CD8-positive, alpha-beta memory T cell (primary cell): ENCODE data around the gene SEBOX. TPM values are rescaled to one million over a fixed set of nuclear protein-coding genes. Genes with fewer than 3 reads are reported as not detected.

Experiments
- CTCF ChIA-PET: fragments of 350-600 bp; sonication (Branson Sonifier 250); formaldehyde crosslinking; loops from one replicate; lab custom pipeline; 2021; ENCODE audit warnings: antibody characterized with exemption; lab: Charles Lee
- POLR2A ChIA-PET: fragments of 350-600 bp; sonication (Branson Sonifier 250); formaldehyde crosslinking; loops from one replicate; lab custom pipeline; 2021; ENCODE audit warnings: antibody characterized with exemption; lab: Charles Lee
- DNase-seq, 5 donors: peaks; one replicate each; pipeline versions ENCODE4 v3.0.0 to v3.0.0-alpha.2; 2020 to 2022; ENCODE audit warnings: mixed read lengths in 1 of 5
- H3K27ac ChIP-seq: one replicate; pipeline ENCODE4 v1.7.0; 2013; ENCODE audit warnings: low read depth, mild to moderate bottlenecking, low read length, moderate library complexity
- H3K27me3 ChIP-seq: 2 replicates; pipeline ENCODE4 v1.7.0; 2013; ENCODE audit warnings: low read length, mild to moderate bottlenecking; ENCODE audit not compliant: insufficient read depth, poor library complexity, severe bottlenecking
- H3K36me3 ChIP-seq: 2 replicates; pipeline ENCODE4 v1.7.0; 2013; ENCODE audit warnings: mild to moderate bottlenecking, low read length, moderate library complexity; ENCODE audit not compliant: insufficient read depth
- H3K4me1 ChIP-seq: 2 replicates; pipeline ENCODE4 v1.7.0; 2013; ENCODE audit warnings: mild to moderate bottlenecking, low read length, moderate library complexity; ENCODE audit not compliant: insufficient read depth
- H3K4me3 ChIP-seq: 2 replicates; pipeline ENCODE4 v1.7.0; 2013; ENCODE audit warnings: mild to moderate bottlenecking, low read length
- H3K9me3 ChIP-seq: 2 replicates; pipeline ENCODE4 v1.7.0; 2013; ENCODE audit warnings: mild to moderate bottlenecking, low read length
- H3K27ac Mint-ChIP-seq, 8 donors: one replicate each; pipeline ENCODE4 v1.8.0; 2020 to 2021; ENCODE audit warnings: mixed read lengths in 8 of 8, mild to moderate bottlenecking in 6 of 8, inconsistent platforms in 3 of 8, moderate library complexity in 3 of 8
- H3K27me3 Mint-ChIP-seq, 2 donors: one replicate each; pipeline ENCODE4 v1.8.0; 2020 to 2021; ENCODE audit warnings: mixed read lengths in 2 of 2, mild to moderate bottlenecking in 1 of 2, moderate library complexity in 1 of 2
- H3K36me3 Mint-ChIP-seq, 3 donors: one replicate each; pipeline ENCODE4 v1.8.0; 2020 to 2021; ENCODE audit warnings: mixed read lengths in 3 of 3, inconsistent platforms in 1 of 3, mild to moderate bottlenecking in 1 of 3
- H3K4me1 Mint-ChIP-seq, 3 donors: one replicate each; pipeline ENCODE4 v1.8.0; 2020 to 2021; ENCODE audit warnings: mixed read lengths in 3 of 3, inconsistent platforms in 1 of 3, mild to moderate bottlenecking in 1 of 3
- H3K4me3 Mint-ChIP-seq, 7 donors: one replicate each; pipeline ENCODE4 v1.8.0; 2020 to 2021; ENCODE audit warnings: mixed read lengths in 7 of 7, mild to moderate bottlenecking in 6 of 7, moderate library complexity in 4 of 7, inconsistent platforms in 2 of 7
- H3K9me3 Mint-ChIP-seq, 5 donors: one replicate each; pipeline ENCODE4 v1.8.0; 2020 to 2022; ENCODE audit warnings: mixed read lengths in 5 of 5, mild to moderate bottlenecking in 3 of 5, moderate library complexity in 2 of 5, inconsistent platforms in 1 of 5
- polyA plus RNA-seq: library from polyadenylated mRNA; unstranded; fragments of 300-500 nt; fragmentation: Illumina TruSeq; gene quantifications from one replicate; pipeline ENCODE4 v1.2.3, GENCODE V29; 2021
- total RNA-seq, 2 experiments: library from RNA; stranded (reverse); gene quantifications; one replicate each; pipeline ENCODE4 v1.2.3, GENCODE V29; 2021

Gene SEBOX
- total and polyA plus RNA-seq, 3 experiments from 2014 or later: not detected

DNA sequence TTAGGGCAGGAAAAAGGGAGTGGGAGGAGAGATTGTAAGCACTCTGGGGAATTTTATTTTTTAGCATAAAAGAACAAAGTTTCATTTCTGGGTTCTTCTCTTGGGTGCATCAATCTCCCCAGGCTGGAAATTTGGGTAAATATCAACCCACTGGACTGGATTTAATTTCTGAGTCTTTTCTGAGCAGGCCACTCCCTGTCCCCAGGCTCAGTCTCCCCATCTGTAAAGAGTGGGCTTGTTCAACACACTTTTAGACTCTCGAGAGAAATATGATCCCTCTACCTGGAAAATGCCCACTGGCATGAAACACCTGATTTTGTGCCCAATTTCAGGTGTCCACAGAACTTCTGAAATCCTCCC, 5.7 kb upstream of the SEBOX start:
- no peaks in the 10 kb centered on the region for H3K9me3 ChIP-seq
- H3K27me3 ChIP-seq: no peaks in the 10 kb centered on the region
- peak overlapping the region; percentile 65 to 99 (median 96) for H3K27ac Mint-ChIP-seq
- H3K4me3 Mint-ChIP-seq: peak overlapping the region; percentile 88 to 97 (median 93)
- CTCF ChIA-PET: interaction anchor here (1.2 to 1.4 kb wide), 3 partner anchors 13 to 46 kb away, joined by 3 to 6 read pairs (median 5); partner anchors contain the start of gene POLDIP2
- peaks cover 22% of the 10 kb centered on the region for H3K4me1 ChIP-seq
- no peaks in the 10 kb centered on the region for H3K36me3 ChIP-seq
- no peak overlapping the region for H3K27ac ChIP-seq
- no peaks in the 10 kb centered on the region for H3K27me3 Mint-ChIP-seq
- H3K4me3 ChIP-seq: peak overlapping the region; percentile 55
- POLR2A ChIA-PET: interaction anchor here (2.2 to 2.4 kb wide), 3 partner anchors 13 to 35 kb away, joined by 8 to 9 read pairs (median 9); partner anchors contain the start of genes IFT20, POLDIP2 and TNFAIP1
- peaks cover 0 to 5% (median 0%) of the 10 kb centered on the region in 3 donors for H3K36me3 Mint-ChIP-seq
- DNase-seq: no peak
- H3K4me1 Mint-ChIP-seq: peaks cover 11 to 25% (median 23%) of the 10 kb centered on the region in 3 donors
- no peaks in the 10 kb centered on the region for H3K9me3 Mint-ChIP-seq

- Histone ChIP-seq H3K36me3 (no peaks in the 10 kb centered on the region), H3K4me3 (peak within 1 kb of the TSS; percentile 55), H3K4me1 (peaks cover 22% of the 10 kb centered on the region), H3K27me3 (no peaks in the 10 kb centered on the region), H3K9me3 (no peaks in the 10 kb centered on the region), H3K27ac (no peak within 1 kb of the TSS)
- Mint-ChIP-seq H3K36me3 (peaks cover 0 to 9% (median 0%) of the 10 kb centered on the region in 3 donors), H3K4me1 (peaks cover 11 to 25% (median 23%) of the 10 kb centered on the region in 3 donors), H3K4me3 (peak within 1 kb of the TSS; percentile 88 to 97 (median 93)), H3K9me3 (no peaks in the 10 kb centered on the region), H3K27ac (peak within 1 kb of the TSS; percentile 65 to 99 (median 96)), H3K27me3 (no peaks in the 10 kb centered on the region)
- POLR2A ChIA-PET: interaction anchor here (2.2 to 2.4 kb wide), 3 partner anchors 12 to 35 kb away, joined by 8 to 9 read pairs (median 9); partner anchors contain the start of genes IFT20, POLDIP2 and TNFAIP1
- no peak for DNase-seq
- CTCF ChIA-PET: interaction anchor here (1.2 to 1.4 kb wide), 3 partner anchors 13 to 46 kb away, joined by 3 to 6 read pairs (median 5); partner anchors contain the start of gene POLDIP2
Measured at GRCh38 chr17:28370035-28370743, 5.2 kb upstream of the SEBOX start, which contains the start of gene VTN. TSS of gene VTN (minus strand) at chr17:28370307. CDS start at chr17:28370203, 104 bp downstream.

DNA sequence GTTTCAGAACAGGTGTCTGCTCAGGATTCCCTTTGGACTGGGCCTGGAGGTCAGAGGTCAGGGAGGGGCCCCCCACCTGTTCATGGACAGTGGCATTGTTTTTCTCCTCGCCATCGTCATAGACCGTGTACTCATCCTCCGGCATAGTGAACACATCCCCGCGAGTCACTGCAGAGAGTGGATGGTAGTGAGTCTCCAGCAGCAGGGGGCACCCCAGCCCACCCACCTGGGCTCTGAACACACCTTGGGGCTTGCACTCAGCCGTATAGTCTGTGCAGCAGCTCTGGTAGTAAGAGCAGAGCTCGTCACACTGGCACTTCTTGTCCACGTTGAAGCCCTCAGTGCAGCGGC, 4.7 kb upstream of the SEBOX start:
- Mint-ChIP-seq H3K27me3 (no peaks in the 10 kb centered on the region), H3K36me3 (peaks cover 0 to 6% (median 0%) of the 10 kb centered on the region in 3 donors), H3K4me1 (peaks cover 8 to 22% (median 18%) of the 10 kb centered on the region in 3 donors), H3K4me3 (peak overlapping the region in 3 of 7 donors; percentile 91 to 97 (median 93)), H3K9me3 (no peaks in the 10 kb centered on the region), H3K27ac (peak overlapping the region in 4 of 8 donors; percentile 3 to 99 (median 47))
- CTCF ChIA-PET: interaction anchor here (1.2 to 1.3 kb wide), 2 partner anchors 12 to 47 kb away, joined by 3 to 5 read pairs; partner anchors contain the start of gene POLDIP2
- peaks cover 22% of the 10 kb centered on the region for H3K4me1 ChIP-seq
- no peaks in the 10 kb centered on the region for H3K27me3 ChIP-seq
- no peak overlapping the region for H3K4me3 ChIP-seq
- no peaks in the 10 kb centered on the region for H3K9me3 ChIP-seq
- POLR2A ChIA-PET: interaction anchor here (2.2 kb wide), 1 partner anchor 12 kb away, joined by 8 read pairs; the partner anchor contains the start of gene POLDIP2
- H3K27ac ChIP-seq: no peak overlapping the region
- no peak for DNase-seq
- H3K36me3 ChIP-seq: no peaks in the 10 kb centered on the region

- H3K4me1 Mint-ChIP-seq: peaks cover 8 to 22% (median 18%) of the 10 kb centered on the region in 3 donors
- peak overlapping the region in 4 of 8 donors; percentile 28 to 82 (median 62) for H3K27ac Mint-ChIP-seq
- peaks cover 0 to 10% (median 0%) of the 10 kb centered on the region in 3 donors for H3K36me3 Mint-ChIP-seq
- Histone ChIP-seq H3K27me3 (no peaks in the 10 kb centered on the region), H3K36me3 (no peaks in the 10 kb centered on the region), H3K9me3 (no peaks in the 10 kb centered on the region), H3K4me3 (no peak overlapping the region), H3K4me1 (peaks cover 22% of the 10 kb centered on the region), H3K27ac (no peak overlapping the region)
- POLR2A ChIA-PET: interaction anchor here (3.1 kb wide), 1 partner anchor 12 kb away, joined by 10 read pairs; the partner anchor contains the start of gene POLDIP2
- H3K4me3 Mint-ChIP-seq: peak overlapping the region in 1 of 7 donors; percentile 23
- no peaks in the 10 kb centered on the region for H3K9me3 Mint-ChIP-seq
- no peaks in the 10 kb centered on the region for H3K27me3 Mint-ChIP-seq
- CTCF ChIA-PET: interaction anchor here (1.0 kb wide), 1 partner anchor 47 kb away, joined by 3 read pairs; no protein-coding TSS in a partner anchor
- no peak for DNase-seq
Measured at GRCh38 chr17:28368915-28369683, 4.1 kb upstream of the SEBOX start.

DNA sequence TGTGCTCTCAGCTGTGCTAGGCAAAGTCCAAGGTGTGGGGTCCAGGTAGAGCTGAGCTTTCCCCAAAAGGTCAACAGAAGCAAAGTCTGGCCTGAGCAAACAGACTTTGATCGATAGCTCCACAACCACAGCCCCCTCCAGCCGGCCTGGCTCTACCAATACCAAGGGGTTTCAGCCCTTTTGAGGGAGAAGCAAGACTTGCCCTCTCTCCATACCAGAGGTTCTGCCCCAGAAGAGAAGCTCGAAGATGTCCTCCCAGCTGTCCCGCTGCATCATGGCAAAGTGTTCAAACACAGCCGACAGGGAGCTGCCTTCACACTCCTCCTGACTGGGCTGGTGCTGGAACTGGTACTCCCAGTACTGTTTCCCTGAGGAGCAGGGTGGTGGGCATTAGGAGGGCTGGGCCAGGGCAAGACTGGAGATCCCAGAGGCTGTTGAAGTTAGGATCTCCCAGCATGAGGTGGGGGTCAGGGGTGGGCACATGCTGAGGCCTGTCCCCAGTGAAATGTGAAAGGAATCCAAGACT, 3.4 kb upstream of the SEBOX start:
- H3K4me3 Mint-ChIP-seq: no peak overlapping the region
- H3K4me1 ChIP-seq: peaks cover 18% of the 10 kb centered on the region
- peaks cover 0 to 17% (median 0%) of the 10 kb centered on the region in 3 donors for H3K36me3 Mint-ChIP-seq
- no peaks in the 10 kb centered on the region for H3K9me3 Mint-ChIP-seq
- H3K27ac Mint-ChIP-seq: peak overlapping the region in 4 of 8 donors; percentile 61 to 82 (median 71)
- H3K27ac ChIP-seq: no peak overlapping the region
- no peak for DNase-seq
- no peak overlapping the region for H3K4me3 ChIP-seq
- H3K27me3 Mint-ChIP-seq: no peaks in the 10 kb centered on the region
- no peaks in the 10 kb centered on the region for H3K36me3 ChIP-seq
- CTCF ChIA-PET: interaction anchor here (1.0 kb wide), 1 partner anchor 48 kb away, joined by 3 read pairs; no protein-coding TSS in a partner anchor
- no peaks in the 10 kb centered on the region for H3K9me3 ChIP-seq
- POLR2A ChIA-PET: interaction anchor here (3.1 kb wide), 1 partner anchor 11 kb away, joined by 10 read pairs; the partner anchor contains the start of gene POLDIP2
- no peaks in the 10 kb centered on the region for H3K27me3 ChIP-seq
- H3K4me1 Mint-ChIP-seq: peaks cover 8 to 18% (median 14%) of the 10 kb centered on the region in 3 donors

DNA sequence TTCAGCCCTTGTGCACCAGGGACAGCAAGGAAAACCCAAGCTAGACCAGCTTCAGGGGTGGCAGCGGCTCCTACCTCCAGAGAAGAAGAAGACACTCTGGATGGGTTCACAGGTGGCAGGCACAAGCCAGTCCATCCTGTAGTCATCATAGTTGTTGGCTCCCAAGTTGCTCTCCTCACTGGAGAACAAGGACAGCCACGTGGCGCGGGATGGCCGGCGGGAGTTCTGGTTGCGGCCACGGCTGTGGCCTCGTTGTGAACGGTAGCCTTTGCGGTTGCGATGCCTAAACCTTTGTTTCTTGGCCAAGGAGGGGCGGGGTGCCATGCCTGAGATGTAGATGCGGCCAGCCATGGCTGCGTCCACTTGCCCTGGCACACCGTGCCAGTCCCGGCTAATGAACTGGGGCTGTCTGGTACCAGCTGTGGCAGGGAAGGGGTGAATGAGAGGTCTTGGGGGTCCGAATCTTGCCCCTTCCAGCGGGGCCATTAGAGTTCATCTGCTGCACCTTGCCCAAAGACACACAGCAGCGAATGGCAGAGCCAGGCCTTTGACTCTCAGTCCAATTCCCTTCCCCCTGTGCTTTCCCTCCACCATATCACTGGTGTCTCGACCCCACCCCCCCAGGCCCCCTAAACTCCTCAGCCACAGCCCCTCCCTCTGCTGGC, 2.8 kb upstream of the SEBOX start:
- Mint-ChIP-seq H3K4me1 (peaks cover 6 to 12% (median 9%) of the 10 kb centered on the region in 3 donors), H3K9me3 (no peaks in the 10 kb centered on the region), H3K27ac (peak overlapping the region in 2 of 8 donors; percentile 72 to 77), H3K27me3 (no peaks in the 10 kb centered on the region), H3K36me3 (peaks cover 0 to 23% (median 0%) of the 10 kb centered on the region in 3 donors), H3K4me3 (no peak overlapping the region)
- DNase-seq: no peak
- H3K27me3 ChIP-seq: no peaks in the 10 kb centered on the region
- H3K36me3 ChIP-seq: no peaks in the 10 kb centered on the region
- H3K27ac ChIP-seq: no peak overlapping the region
- H3K4me3 ChIP-seq: no peak overlapping the region
- ChIA-PET CTCF (interaction anchor here (1.0 kb wide), 2 partner anchors 36 to 49 kb away, joined by 3 read pairs; no protein-coding TSS in a partner anchor), POLR2A (interaction anchor here (3.1 kb wide), 1 partner anchor 10 kb away, joined by 10 read pairs; the partner anchor contains the start of gene POLDIP2)
- peaks cover 12% of the 10 kb centered on the region for H3K4me1 ChIP-seq
- no peaks in the 10 kb centered on the region for H3K9me3 ChIP-seq

DNA sequence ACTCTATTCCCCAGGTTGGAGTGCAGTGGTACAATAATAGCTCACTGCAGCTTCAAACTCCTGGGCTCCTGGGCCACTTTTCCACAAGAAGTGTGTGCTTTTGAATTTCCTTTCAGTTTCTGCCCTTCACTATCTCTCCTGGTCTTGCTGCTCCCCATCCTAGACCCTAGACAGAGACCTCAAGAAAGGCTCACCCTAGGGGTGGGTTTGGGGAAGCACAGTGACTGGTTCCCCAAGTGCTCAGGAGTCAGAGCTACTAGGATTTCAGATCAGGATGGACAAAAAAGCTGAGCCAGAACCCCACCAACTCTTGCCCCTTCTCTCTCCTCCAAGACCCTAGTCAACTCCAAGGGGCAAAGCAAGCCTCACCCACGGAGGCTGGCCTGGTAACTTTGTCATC, 1.6 kb upstream of the SEBOX start:
- no peaks in the 10 kb centered on the region for H3K9me3 Mint-ChIP-seq
- H3K4me1 Mint-ChIP-seq: peaks cover 3 to 6% (median 5%) of the 10 kb centered on the region in 3 donors
- POLR2A ChIA-PET: interaction anchor here (0.7 to 3.1 kb wide), 2 partner anchors 9 to 18 kb away, joined by 3 to 10 read pairs; partner anchors contain the start of gene POLDIP2
- H3K27me3 ChIP-seq: no peaks in the 10 kb centered on the region
- H3K27me3 Mint-ChIP-seq: no peaks in the 10 kb centered on the region
- CTCF ChIA-PET: no interaction called here
- peak overlapping the region in 1 of 7 donors; percentile 74 for H3K4me3 Mint-ChIP-seq
- peaks cover 7% of the 10 kb centered on the region for H3K36me3 ChIP-seq
- H3K9me3 ChIP-seq: no peaks in the 10 kb centered on the region
- H3K27ac Mint-ChIP-seq: peak overlapping the region in 2 of 8 donors; percentile 38 to 40
- no peak overlapping the region for H3K4me3 ChIP-seq
- peaks cover 7% of the 10 kb centered on the region for H3K4me1 ChIP-seq
- peaks cover 0 to 34% (median 0%) of the 10 kb centered on the region in 3 donors for H3K36me3 Mint-ChIP-seq
- H3K27ac ChIP-seq: no peak overlapping the region
- no peak for DNase-seq
